ENCODE data around the gene ATF2. TPM values are rescaled to one million over a fixed set of nuclear protein-coding genes. Genes with fewer than 3 reads are reported as not detected.
A peak's percentile ranks its signal among the peaks of the same experiment; 100 is the strongest.

ATF2 gene
- total RNA-seq (2014; rRNA removed; shearing (Covaris generic)), result 22.5 and 44.6 TPM in 2 replicates

GRCh38 chr2:175167792-175168563 is at the start of gene ATF2:
Gene ATF2 (minus strand): TSS chr2:175168203. CDS start chr2:175136443, 31,760 bp downstream.
- peak; percentile 99 for DNase-seq (ENCODE audit: low read depth)

GRCh38 chr2:175207741-175208438 is 39.9 kb upstream of the ATF2 start:
- DNase-seq (ENCODE audit: low read depth), result peak; percentile 17

GRCh38 chr2:175206866-175207265 is 38.9 kb upstream of the ATF2 start:
- DNase-seq (ENCODE audit: low read depth), result no peak

GRCh38 chr2:175205523-175205922 is 37.5 kb upstream of the ATF2 start:
- DNase-seq (ENCODE audit: low read depth), result peak; percentile 50

GRCh38 chr2:175203621-175204496 is 35.9 kb upstream of the ATF2 start:
- peak; percentile 63 for DNase-seq (ENCODE audit: low read depth)

- no peak for DNase-seq (ENCODE audit: low read depth)
Observed at GRCh38 chr2:175195012-175195411, 27.0 kb upstream of the ATF2 start.

- no peak for DNase-seq (ENCODE audit: low read depth)
Observed at GRCh38 chr2:175188761-175189160, 20.8 kb upstream of the ATF2 start.

GRCh38 chr2:175187378-175187777 is 19.4 kb upstream of the ATF2 start:
- peak; percentile 7 for DNase-seq (ENCODE audit: low read depth)

GRCh38 chr2:175183674-175184073 is 15.7 kb upstream of the ATF2 start:
- no peak for DNase-seq (ENCODE audit: low read depth)

- no peak for DNase-seq (ENCODE audit: low read depth)
Observed at GRCh38 chr2:175181877-175182308, 13.9 kb upstream of the ATF2 start.

GRCh38 chr2:175181104-175181876 is 13.3 kb upstream of the ATF2 start, which contains the start of gene ATP5MC3:
Gene ATP5MC3 (minus strand): TSS chr2:175181710. CDS start chr2:175181393, 317 bp downstream.
- DNase-seq (ENCODE audit: low read depth), result peak; percentile 96

- peak; percentile 51 for DNase-seq (ENCODE audit: low read depth)
Observed at GRCh38 chr2:175180701-175181103, 12.7 kb upstream of the ATF2 start.

GRCh38 chr2:175176624-175177023 is 8.6 kb upstream of the ATF2 start:
- DNase-seq (ENCODE audit: low read depth), result no peak

GRCh38 chr2:175175896-175176295 is 7.9 kb upstream of the ATF2 start:
- DNase-seq (ENCODE audit: low read depth), result peak; percentile 11

GRCh38 chr2:175175320-175175719 is 7.3 kb upstream of the ATF2 start:
- DNase-seq (ENCODE audit: low read depth), result no peak

- no peak for DNase-seq (ENCODE audit: low read depth)
Observed at GRCh38 chr2:175170659-175171304, 2.8 kb upstream of the ATF2 start.

- no peak for DNase-seq (ENCODE audit: low read depth)
Observed at GRCh38 chr2:175169191-175169590, 1.2 kb upstream of the ATF2 start.

GRCh38 chr2:175168564-175168945 is 552 bp upstream of the ATF2 start:
- DNase-seq (ENCODE audit: low read depth), result no peak

- peak; percentile 54 for DNase-seq (ENCODE audit: low read depth)
Observed at GRCh38 chr2:175167076-175167791, 769 bp downstream of the ATF2 start.

All from Daoy (cell line).